ENCODE data around the gene DCUN1D4.
A peak's percentile ranks its signal among the peaks of the same experiment; 100 is the strongest.

DCUN1D4 gene

GRCh38 chr4:51963841-51964517 is 121.0 kb downstream of the DCUN1D4 start:
- H3K14ac ChIP-seq (ENCODE audit: low read length in 2 of 2) = no peak overlapping the region
- peak overlapping the region; percentile 52 for H3K4me2 ChIP-seq (ENCODE audit: low read length, poor library complexity, severe bottlenecking)

GRCh38 chr4:51965862-51966261 is 122.9 kb downstream of the DCUN1D4 start:
- peaks cover 2% of the 10 kb centered on the region for H3K9me3 ChIP-seq (ENCODE audit: control insufficient read depth, low read length)
- no peak overlapping the region for H3K9ac ChIP-seq (ENCODE audit: low read length)
- H3K4me1 ChIP-seq (ENCODE audit: control insufficient read depth, insufficient read depth, low read depth, low read length) = peaks cover 2% of the 10 kb centered on the region
- H2BK120ac ChIP-seq (ENCODE audit: low read depth, low read length) = no peak overlapping the region
- no peaks in the 10 kb centered on the region for H3K79me1 ChIP-seq (replicated peaks; ENCODE audit: low read length, poor library complexity, severe bottlenecking)
- no peak overlapping the region for H3K4me2 ChIP-seq (ENCODE audit: low read length, poor library complexity, severe bottlenecking)
- no peak overlapping the region for H3K23ac ChIP-seq (ENCODE audit: low read length in 2 of 2)
- DNase-seq = no peak
- no peak overlapping the region for H2BK15ac ChIP-seq (ENCODE audit: low read depth, poor library complexity, severe bottlenecking)
- H3K27me3 ChIP-seq (ENCODE audit: control insufficient read depth in 1 of 2, insufficient read depth in 1 of 2, low read length in 2 of 2) = peaks cover 0 to 3% of the 10 kb centered on the region in 2 experiments
- H3K27ac ChIP-seq (ENCODE audit: low read length, poor library complexity, severe bottlenecking) = no peak overlapping the region
- no peak overlapping the region for H2BK12ac ChIP-seq (ENCODE audit: low read length in 2 of 2)
- no peak overlapping the region for H2AFZ ChIP-seq (ENCODE audit: low read depth, low read length)
- H4K91ac ChIP-seq (ENCODE audit: low read length) = no peak overlapping the region
- H3K36me3 ChIP-seq (ENCODE audit: control insufficient read depth in 1 of 2, insufficient read depth in 2 of 2, low read depth in 1 of 2, low read length in 2 of 2) = no peaks in the 10 kb centered on the region
- WGBS = 69% methylated on average over 1 of the region's 1 CpG
- no peak overlapping the region for H2AK5ac ChIP-seq (ENCODE audit: low read length, severe bottlenecking)
- no peak overlapping the region for H4K8ac ChIP-seq (ENCODE audit: low read length)
- H3K18ac ChIP-seq (ENCODE audit: low read depth in 1 of 2, low read length in 2 of 2) = no peak overlapping the region
- no peak overlapping the region for H3K14ac ChIP-seq (ENCODE audit: low read length in 2 of 2)
- H2BK5ac ChIP-seq (ENCODE audit: low read depth, low read length, poor library complexity, severe bottlenecking) = no peak overlapping the region
- no peak overlapping the region for H3K4ac ChIP-seq (ENCODE audit: low read depth in 1 of 2, low read length in 2 of 2)
- H3K4me3 ChIP-seq (ENCODE audit: insufficient read depth in 1 of 2, low read depth in 1 of 2, low read length in 2 of 2) = no peak overlapping the region

More at GRCh38 chr4:51963841-51964517, 121.0 kb downstream of the DCUN1D4 start:
- Histone ChIP-seq H2BK120ac (ENCODE audit: low read depth, low read length) (no peak overlapping the region), H3K4me1 (ENCODE audit: control insufficient read depth, insufficient read depth, low read depth, low read length) (peaks cover 2% of the 10 kb centered on the region), H3K4me3 (ENCODE audit: insufficient read depth in 1 of 2, low read depth in 1 of 2, low read length in 2 of 2) (no peak overlapping the region), H2BK15ac (ENCODE audit: low read depth, poor library complexity, severe bottlenecking) (no peak overlapping the region), H3K23ac (ENCODE audit: low read length in 2 of 2) (no peak overlapping the region), H2AFZ (ENCODE audit: low read depth, low read length) (no peak overlapping the region), H3K9me3 (ENCODE audit: control insufficient read depth, low read length) (peaks cover 2% of the 10 kb centered on the region), H4K91ac (ENCODE audit: low read length) (no peak overlapping the region), H3K36me3 (ENCODE audit: control insufficient read depth in 1 of 2, insufficient read depth in 2 of 2, low read depth in 1 of 2, low read length in 2 of 2) (no peaks in the 10 kb centered on the region), H3K4ac (ENCODE audit: low read depth in 1 of 2, low read length in 2 of 2) (no peak overlapping the region), H2AK5ac (ENCODE audit: low read length, severe bottlenecking) (no peak overlapping the region), H4K8ac (ENCODE audit: low read length) (no peak overlapping the region), H2BK5ac (ENCODE audit: low read depth, low read length, poor library complexity, severe bottlenecking) (no peak overlapping the region), H2BK12ac (ENCODE audit: low read length in 2 of 2) (no peak overlapping the region), H3K9ac (ENCODE audit: low read length) (no peak overlapping the region), H3K27me3 (ENCODE audit: control insufficient read depth in 1 of 2, insufficient read depth in 1 of 2, low read length in 2 of 2) (peaks cover 0 to 3% of the 10 kb centered on the region in 2 experiments), H3K79me1 (replicated peaks; ENCODE audit: low read length, poor library complexity, severe bottlenecking) (no peaks in the 10 kb centered on the region), H3K27ac (ENCODE audit: low read length, poor library complexity, severe bottlenecking) (peak overlapping the region; percentile 89), H3K18ac (ENCODE audit: low read depth in 1 of 2, low read length in 2 of 2) (no peak overlapping the region)
- 100% methylated on average over 2 of the region's 4 CpGs for WGBS
- DNase-seq = peak; percentile 32

Data from mesenchymal stem cell (in vitro differentiated cells and primary cell).